Brain microvascular endothelial cell (primary cell): ENCODE measurements around the gene BFSP1.

Source experiments
- DNase-seq: peaks from one replicate; pipeline ENCODE4 v3.0.0-alpha.2; 2020
- H3K27ac ChIP-seq: fragments of 250-450 bp; sonication (Bioruptor Pico); 2 replicates; pipeline ENCODE4 v1.5.1; 2020; ENCODE audit warnings: mild to moderate bottlenecking, moderate library complexity
- H3K27me3 ChIP-seq: fragments of 250-450 bp; sonication (Bioruptor Pico); replicated peaks from 2 replicates; pipeline ENCODE4 v1.5.1; 2020; ENCODE audit warnings: mild to moderate bottlenecking
- H3K36me3 ChIP-seq: fragments of 250-450 bp; sonication (Bioruptor Pico); replicated peaks from 2 replicates; pipeline ENCODE4 v1.5.1; 2020; ENCODE audit warnings: mild to moderate bottlenecking
- H3K4me3 ChIP-seq: 2 replicates; pipeline ENCODE4 v1.5.1; 2011; ENCODE audit warnings: low read depth, mild to moderate bottlenecking, control low read depth, low read length, moderate library complexity
- in situ Hi-C: cut with HindIII; loops from 2 replicates; pipeline ENCODE4 v1.10.0; 2017; ENCODE audit warnings: low sequenced_read_pairs, low pct_ligation_motif_present
- TF ChIP-seq, protein P1 (sequence below): IDR thresholded peaks from 2 replicates; pipeline ENCODE4 v1.5.1; 2011; ENCODE audit warnings: low read depth, mild to moderate bottlenecking, moderate library complexity, low read length, control low read depth, inconsistent platforms; ENCODE audit errors: missing control alignments

The BFSP1 gene

DNA sequence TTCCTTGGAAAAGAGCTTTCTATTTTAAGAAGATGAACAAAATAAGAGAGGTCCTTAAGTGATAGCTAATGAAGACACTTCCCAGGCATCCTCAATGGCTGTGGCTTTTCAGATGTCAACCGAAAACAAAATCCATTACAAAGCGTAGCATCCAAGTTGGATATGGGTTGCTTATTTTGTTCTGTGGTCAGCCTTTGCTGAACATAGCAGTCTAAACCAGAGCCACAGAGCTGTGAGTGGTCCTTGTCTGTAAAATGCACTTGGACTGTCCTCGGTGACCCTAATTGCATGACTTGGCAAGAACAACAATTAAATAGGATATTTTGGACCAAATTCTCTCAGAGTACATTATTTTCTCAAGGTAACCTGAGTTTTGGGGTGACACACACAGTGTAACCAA is 10.4 kb upstream of the BFSP1 start:
- DNase-seq = no peak
- Histone ChIP-seq H3K4me3 (no peak overlapping the region), H3K36me3 (no peaks in the 10 kb centered on the region), H3K27ac (peak overlapping the region; percentile 99), H3K27me3 (no peaks in the 10 kb centered on the region)
- TF ChIP-seq, protein P1, sequence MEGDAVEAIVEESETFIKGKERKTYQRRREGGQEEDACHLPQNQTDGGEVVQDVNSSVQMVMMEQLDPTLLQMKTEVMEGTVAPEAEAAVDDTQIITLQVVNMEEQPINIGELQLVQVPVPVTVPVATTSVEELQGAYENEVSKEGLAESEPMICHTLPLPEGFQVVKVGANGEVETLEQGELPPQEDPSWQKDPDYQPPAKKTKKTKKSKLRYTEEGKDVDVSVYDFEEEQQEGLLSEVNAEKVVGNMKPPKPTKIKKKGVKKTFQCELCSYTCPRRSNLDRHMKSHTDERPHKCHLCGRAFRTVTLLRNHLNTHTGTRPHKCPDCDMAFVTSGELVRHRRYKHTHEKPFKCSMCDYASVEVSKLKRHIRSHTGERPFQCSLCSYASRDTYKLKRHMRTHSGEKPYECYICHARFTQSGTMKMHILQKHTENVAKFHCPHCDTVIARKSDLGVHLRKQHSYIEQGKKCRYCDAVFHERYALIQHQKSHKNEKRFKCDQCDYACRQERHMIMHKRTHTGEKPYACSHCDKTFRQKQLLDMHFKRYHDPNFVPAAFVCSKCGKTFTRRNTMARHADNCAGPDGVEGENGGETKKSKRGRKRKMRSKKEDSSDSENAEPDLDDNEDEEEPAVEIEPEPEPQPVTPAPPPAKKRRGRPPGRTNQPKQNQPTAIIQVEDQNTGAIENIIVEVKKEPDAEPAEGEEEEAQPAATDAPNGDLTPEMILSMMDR = no peak
- in situ Hi-C loops = no loop called here

DNA sequence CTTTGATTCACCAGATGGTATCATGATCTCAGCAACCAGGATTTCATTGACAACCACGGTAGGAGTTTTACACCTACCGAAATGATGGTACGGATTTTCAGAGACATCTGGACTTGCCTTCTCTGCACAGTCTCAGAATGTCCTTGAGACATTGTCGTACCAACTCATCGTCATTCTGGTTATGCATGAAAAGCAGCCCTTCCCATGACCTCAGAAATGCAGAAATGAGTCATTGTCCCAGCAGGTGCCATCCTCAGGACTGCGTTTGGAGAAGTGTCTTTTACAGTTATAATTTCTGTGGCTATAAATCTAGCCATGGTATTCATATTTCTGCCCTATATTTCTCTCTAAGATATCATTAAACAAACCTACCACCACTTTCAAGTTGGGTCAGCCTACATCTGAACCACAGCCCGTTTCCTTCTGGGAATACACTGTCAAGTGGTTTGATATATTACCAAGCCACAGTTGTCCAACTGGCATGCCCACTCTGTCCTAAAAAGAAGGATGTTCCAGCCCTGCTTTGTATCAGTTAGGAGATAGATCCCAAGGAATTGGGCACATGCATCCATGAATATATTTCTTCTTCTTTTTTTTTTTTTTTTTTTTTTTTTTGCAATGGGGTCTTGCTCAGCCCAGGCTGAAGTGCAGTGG is 7.5 kb upstream of the BFSP1 start:
- in situ Hi-C loops = no loop called here
- TF ChIP-seq, protein P1 = no peak
- no peaks in the 10 kb centered on the region for H3K27me3 ChIP-seq
- no peak overlapping the region for H3K4me3 ChIP-seq
- H3K27ac ChIP-seq = no peak overlapping the region
- DNase-seq = peak; percentile 58
- no peaks in the 10 kb centered on the region for H3K36me3 ChIP-seq

DNA sequence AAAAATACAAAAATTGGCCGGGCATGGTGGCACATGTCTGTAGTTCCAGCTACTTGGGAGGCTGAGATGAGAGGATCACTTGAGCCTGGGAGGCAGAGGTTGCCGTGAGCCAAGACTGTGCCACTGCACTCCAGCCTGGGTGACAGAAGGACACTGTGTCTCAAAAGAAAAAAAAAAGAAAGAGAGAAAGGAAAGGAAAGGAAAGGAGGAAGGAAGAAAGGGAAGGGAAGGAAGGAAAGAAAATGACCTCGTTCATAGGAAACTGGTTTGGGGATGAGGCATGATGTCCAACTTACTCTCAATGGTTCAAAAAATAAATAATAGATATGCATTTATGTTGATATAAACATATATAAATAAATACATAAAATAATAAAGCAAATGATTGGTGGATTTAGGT is 6.8 kb upstream of the BFSP1 start:
- in situ Hi-C loops = no loop called here
- Histone ChIP-seq H3K27me3 (no peaks in the 10 kb centered on the region), H3K36me3 (no peaks in the 10 kb centered on the region), H3K4me3 (no peak overlapping the region), H3K27ac (no peak overlapping the region)
- DNase-seq = no peak
- TF ChIP-seq, protein P1 = no peak

DNA sequence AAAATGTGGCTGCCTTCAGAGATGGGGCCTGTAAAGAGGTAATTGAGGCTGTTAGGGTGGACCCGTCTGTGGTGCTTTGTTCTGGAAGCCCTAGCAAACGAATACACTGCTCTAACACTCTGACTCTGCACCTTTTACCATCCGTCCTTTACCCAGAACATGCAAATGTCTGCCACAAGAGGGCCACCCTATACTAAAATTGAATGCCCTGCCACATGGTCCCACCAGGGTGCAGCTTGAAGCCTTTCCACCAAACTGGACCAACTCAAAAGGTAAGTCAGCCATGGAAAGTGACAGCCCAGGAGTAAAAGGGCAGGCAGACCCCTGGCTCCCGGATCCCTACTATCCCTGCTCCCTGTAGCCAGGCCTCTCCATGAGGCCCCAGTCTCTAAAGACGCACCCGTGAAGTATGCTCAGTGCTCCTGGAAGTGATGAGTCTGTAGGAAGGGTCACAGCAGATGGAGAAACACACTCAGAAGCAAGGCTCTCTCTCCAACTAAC is 5.8 kb upstream of the BFSP1 start:
- in situ Hi-C loops = no loop called here
- Histone ChIP-seq H3K36me3 (no peaks in the 10 kb centered on the region), H3K27ac (no peak overlapping the region), H3K27me3 (no peaks in the 10 kb centered on the region), H3K4me3 (no peak overlapping the region)
- TF ChIP-seq, protein P1 = peak; percentile 95
- peak; percentile 81 for DNase-seq

DNA sequence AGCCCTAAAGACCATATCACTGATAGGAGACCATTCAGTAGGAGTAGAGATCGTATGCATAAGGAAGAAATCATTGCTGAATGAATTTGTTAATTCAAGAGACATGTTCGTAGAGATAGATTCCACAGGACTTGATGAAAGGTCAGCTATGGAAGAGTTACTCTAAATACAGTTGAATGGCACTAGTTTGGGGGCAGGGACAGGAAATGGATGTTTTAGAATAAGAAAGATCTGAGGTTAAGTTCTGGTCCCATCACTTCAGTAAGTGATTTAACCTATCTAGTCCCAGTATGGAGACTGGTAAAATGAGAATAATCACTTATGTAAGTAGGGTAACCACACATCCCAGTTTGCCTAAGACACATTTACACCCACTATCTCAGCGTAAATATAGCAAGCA is 2.9 kb upstream of the BFSP1 start:
- in situ Hi-C loops = no loop called here
- Histone ChIP-seq H3K36me3 (no peaks in the 10 kb centered on the region), H3K4me3 (no peak overlapping the region), H3K27me3 (no peaks in the 10 kb centered on the region), H3K27ac (no peak overlapping the region)
- TF ChIP-seq, protein P1 = no peak
- no peak for DNase-seq

DNA sequence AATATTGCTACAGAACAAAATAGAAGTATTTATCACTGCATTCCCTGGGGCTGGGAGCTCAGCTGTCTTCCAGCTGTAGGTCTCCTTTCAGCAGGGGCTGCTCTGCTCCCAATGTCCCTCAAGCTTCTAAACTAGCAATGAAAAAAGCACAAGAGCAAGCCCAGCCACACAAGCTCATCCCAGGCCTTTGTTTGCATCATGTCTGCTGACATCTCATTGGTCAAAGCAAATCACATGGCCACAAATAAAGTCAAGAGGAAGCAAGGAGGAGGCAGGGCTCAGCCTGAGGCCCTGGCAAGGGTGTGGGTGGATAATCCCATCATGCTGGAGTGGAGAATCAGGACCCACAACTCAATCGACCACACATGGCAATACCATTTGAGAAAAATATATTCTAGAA is 2.2 kb upstream of the BFSP1 start:
- Histone ChIP-seq H3K36me3 (no peaks in the 10 kb centered on the region), H3K27me3 (no peaks in the 10 kb centered on the region), H3K27ac (no peak overlapping the region), H3K4me3 (no peak overlapping the region)
- TF ChIP-seq, protein P1 = no peak
- DNase-seq = peak; percentile 45
- in situ Hi-C loops = no loop called here
